ENCODE results near the gene ACOX1. TPM values are rescaled to one million over a fixed set of nuclear protein-coding genes. Genes with fewer than 3 reads are reported as not detected.

ACOX1 gene
- total RNA-seq, 1 donor from 2014 or later, result 22.3 TPM

- no peak overlapping the region for H3K27ac Mint-ChIP-seq (ENCODE audit: unreplicated experiment)
- H3K4me3 Mint-ChIP-seq, result peak overlapping the region; percentile 64
- DNase-seq (ENCODE audit: low read depth, low spot score), result no peak
- no peaks in the 10 kb centered on the region for H3K9me3 Mint-ChIP-seq
- no peak for TF ChIP-seq CTCF (conservative IDR thresholded peaks at IDR 0.05)
- no peaks in the 10 kb centered on the region for H3K27me3 Mint-ChIP-seq (ENCODE audit: low read depth)
- H3K4me1 Mint-ChIP-seq, result peaks cover 4% of the 10 kb centered on the region
- H3K36me3 Mint-ChIP-seq (ENCODE audit: low read depth), result no peaks in the 10 kb centered on the region
Observed at GRCh38 chr17:75908201-75908600, 70.8 kb downstream of the ACOX1 start.

- H3K4me3 Mint-ChIP-seq, result peak overlapping the region; percentile 72
- no peaks in the 10 kb centered on the region for H3K36me3 Mint-ChIP-seq (ENCODE audit: low read depth)
- TF ChIP-seq CTCF (conservative IDR thresholded peaks at IDR 0.05), result no peak
- no peak overlapping the region for H3K27ac Mint-ChIP-seq (ENCODE audit: unreplicated experiment)
- H3K4me1 Mint-ChIP-seq, result peaks cover 4% of the 10 kb centered on the region
- H3K9me3 Mint-ChIP-seq, result no peaks in the 10 kb centered on the region
- no peak for DNase-seq (ENCODE audit: low read depth, low spot score)
- H3K27me3 Mint-ChIP-seq (ENCODE audit: low read depth), result no peaks in the 10 kb centered on the region
Observed at GRCh38 chr17:75906143-75906884, 72.7 kb downstream of the ACOX1 start.

GRCh38 chr17:75904749-75905521 lies 74.0 kb downstream of the ACOX1 start, which contains the start of gene MRPL38:
MRPL38 (minus strand) TSS chr17:75904884; CDS start chr17:75904875, 9 bp downstream.
- peaks cover 4% of the 10 kb centered on the region for H3K4me1 Mint-ChIP-seq
- H3K27me3 Mint-ChIP-seq (ENCODE audit: low read depth), result no peaks in the 10 kb centered on the region
- H3K4me3 Mint-ChIP-seq, result peak within 1 kb of the TSS; percentile 94
- TF ChIP-seq CTCF (conservative IDR thresholded peaks at IDR 0.05), result peak; percentile 100
- peak within 1 kb of the TSS; percentile 91 for H3K27ac Mint-ChIP-seq (ENCODE audit: unreplicated experiment)
- no peaks in the 10 kb centered on the region for H3K9me3 Mint-ChIP-seq
- DNase-seq (ENCODE audit: low read depth, low spot score), result peak; percentile 93
- no peaks in the 10 kb centered on the region for H3K36me3 Mint-ChIP-seq (ENCODE audit: low read depth)

GRCh38 chr17:75902406-75902805 lies 76.6 kb downstream of the ACOX1 start:
- DNase-seq (ENCODE audit: low read depth, low spot score), result no peak
- Mint-ChIP-seq H3K27ac (ENCODE audit: unreplicated experiment) (no peak overlapping the region), H3K36me3 (ENCODE audit: low read depth) (no peaks in the 10 kb centered on the region), H3K9me3 (no peaks in the 10 kb centered on the region), H3K4me3 (peak overlapping the region; percentile 49), H3K4me1 (peaks cover 9% of the 10 kb centered on the region), H3K27me3 (ENCODE audit: low read depth) (no peaks in the 10 kb centered on the region)
- TF ChIP-seq CTCF (conservative IDR thresholded peaks at IDR 0.05), result no peak

GRCh38 chr17:75901727-75902126 lies 77.2 kb downstream of the ACOX1 start:
- H3K4me1 Mint-ChIP-seq, result peaks cover 11% of the 10 kb centered on the region
- no peaks in the 10 kb centered on the region for H3K27me3 Mint-ChIP-seq (ENCODE audit: low read depth)
- H3K4me3 Mint-ChIP-seq, result peak overlapping the region; percentile 74
- TF ChIP-seq CTCF (conservative IDR thresholded peaks at IDR 0.05), result no peak
- no peaks in the 10 kb centered on the region for H3K9me3 Mint-ChIP-seq
- no peaks in the 10 kb centered on the region for H3K36me3 Mint-ChIP-seq (ENCODE audit: low read depth)
- H3K27ac Mint-ChIP-seq (ENCODE audit: unreplicated experiment), result no peak overlapping the region
- DNase-seq (ENCODE audit: low read depth, low spot score), result no peak
